Hematopoietic multipotent progenitor cell treated with erythropoietin and hydrocortisone succinate and interleukin-3 and kit ligand, for 8 days (in vitro differentiated cells): Measurements from ENCODE around the gene PPP1R18.
"Not testable (repeated sequence)": the region's sequence is repeated elsewhere in the genome, so short reads cannot be mapped to it uniquely, and the experiment has no call there.

Experiments
- DNase-seq: peaks from one replicate; pipeline ENCODE4 v3.0.0-alpha.2; 2015

Gene PPP1R18

GRCh38 chr6:30719791-30720737, 33.6 kb upstream of the PPP1R18 start, which contains the start of gene TUBB:
TSS of gene TUBB (plus strand) at chr6:30720352. CDS start at chr6:30720507, 155 bp downstream.
- peak; percentile 99 for DNase-seq

- DNase-seq: no peak
Measured at GRCh38 chr6:30719356-30719755, 32.9 kb upstream of the PPP1R18 start.

- not testable (repeated sequence) for DNase-seq
Measured at GRCh38 chr6:30717845-30718720, 31.6 kb upstream of the PPP1R18 start.

DNA sequence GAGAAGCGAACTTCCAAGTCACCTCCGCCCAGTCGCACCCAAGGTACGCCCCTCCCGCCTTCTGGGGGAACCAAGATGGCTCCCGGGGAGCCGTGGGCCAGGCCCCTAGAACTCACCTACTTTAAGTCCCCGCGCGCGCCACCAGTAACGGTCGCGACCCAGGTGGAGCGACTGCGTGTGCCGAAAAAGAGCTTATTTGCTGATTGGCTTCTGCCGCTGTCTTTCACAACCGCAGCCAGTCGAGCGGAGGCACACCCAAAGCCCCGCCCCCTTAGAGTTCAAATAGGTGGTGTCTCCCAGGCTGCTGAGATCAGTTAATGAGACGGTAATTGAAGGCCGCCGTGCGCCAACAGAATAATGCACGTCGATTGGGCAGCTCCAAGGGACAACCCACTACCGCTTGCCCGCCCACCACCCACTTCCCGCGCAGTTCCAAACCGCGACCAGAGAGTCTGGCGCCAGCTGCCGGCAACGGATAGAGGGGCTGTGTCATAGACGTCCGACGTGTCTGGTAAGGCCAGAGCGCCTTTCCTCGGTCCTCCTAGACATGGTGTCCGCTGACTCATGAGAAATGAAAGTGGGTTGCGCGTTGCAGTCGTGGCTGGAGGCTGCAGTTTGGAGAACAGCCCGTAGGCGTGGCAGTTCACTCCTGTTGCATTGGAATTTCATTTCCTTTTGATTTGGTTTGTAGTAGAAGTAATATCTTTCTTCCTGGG, 30.8 kb upstream of the PPP1R18 start, which contains the start of gene MDC1:
MDC1 (minus strand) TSS at position 153 of the 716 bp plus-strand sequence. CDS start 2,106 bp downstream, outside the sequence.
- peak; percentile 100 for DNase-seq

DNA sequence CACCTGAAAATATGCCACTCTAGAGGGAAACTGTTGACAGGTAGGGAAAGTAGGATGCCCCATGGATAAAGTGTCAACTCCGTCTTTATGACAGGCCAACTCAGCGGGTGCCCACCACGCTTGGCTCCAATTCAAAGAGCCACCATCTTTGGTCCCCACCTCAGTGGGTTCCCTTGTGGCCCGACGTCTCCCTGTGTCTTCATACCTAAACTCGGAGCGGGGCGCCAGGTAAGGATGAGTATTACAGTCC, 30.4 kb upstream of the PPP1R18 start:
- no peak for DNase-seq

GRCh38 chr6:30714263-30714662, 27.8 kb upstream of the PPP1R18 start:
- DNase-seq: no peak

DNA sequence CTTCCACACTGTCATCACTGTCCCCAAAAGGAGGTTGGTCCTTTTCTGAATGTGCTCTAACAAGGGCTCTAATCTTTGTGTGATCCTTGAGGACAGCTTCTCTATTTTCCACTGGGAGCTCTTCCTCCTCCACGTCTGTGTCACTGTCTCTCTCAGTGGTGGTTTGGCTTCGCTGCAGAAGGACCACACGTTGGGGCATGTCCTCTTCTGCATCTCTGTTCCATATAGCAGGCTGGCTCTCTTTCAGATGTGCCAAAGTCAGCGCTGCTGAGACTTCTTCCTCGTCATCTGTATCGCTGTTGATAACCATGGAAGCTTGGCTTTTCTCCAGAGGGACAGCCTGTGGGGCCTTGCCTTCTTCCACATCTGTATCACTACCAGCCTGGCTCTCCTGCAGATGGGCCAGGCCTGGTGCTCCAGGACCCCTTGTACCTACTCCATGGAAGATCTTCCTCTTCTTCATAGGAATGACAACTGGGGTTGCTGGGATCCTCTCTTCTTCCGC, 26.0 kb upstream of the PPP1R18 start:
- DNase-seq: peak; percentile 90

DNA sequence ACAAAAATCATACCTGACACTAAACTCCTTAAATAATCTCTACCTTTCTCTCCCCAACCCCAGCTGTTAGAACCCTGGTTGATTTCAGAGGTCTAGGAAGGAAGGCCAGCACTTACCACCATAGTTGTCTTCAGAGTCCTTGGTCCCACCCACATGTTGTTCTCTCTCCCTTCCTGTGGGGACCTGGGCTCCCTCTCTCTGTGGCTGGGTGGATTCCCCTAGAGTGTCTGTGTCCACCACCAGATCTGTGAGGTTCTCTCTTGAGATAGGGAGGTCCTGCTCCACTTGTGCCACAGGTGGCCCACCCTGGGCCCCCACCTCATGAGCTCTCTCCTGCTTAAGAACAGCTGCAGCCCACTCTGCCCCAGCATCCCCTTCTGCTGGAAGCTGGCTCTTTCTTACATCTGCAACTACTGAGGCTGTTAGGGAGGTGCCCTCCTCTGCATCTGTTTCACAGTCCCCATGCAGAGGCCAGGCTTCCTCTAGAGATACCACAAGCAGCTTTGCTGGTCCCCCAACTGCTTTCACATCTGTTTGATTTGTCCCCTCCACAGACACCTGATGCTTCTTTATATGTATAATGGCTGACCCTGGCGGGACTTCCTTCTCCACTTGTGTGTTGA, 25.4 kb upstream of the PPP1R18 start:
- DNase-seq: no peak

GRCh38 chr6:30709101-30709868, 22.8 kb upstream of the PPP1R18 start:
- DNase-seq: no peak

GRCh38 chr6:30707281-30707850, 20.9 kb upstream of the PPP1R18 start:
- no peak for DNase-seq

DNA sequence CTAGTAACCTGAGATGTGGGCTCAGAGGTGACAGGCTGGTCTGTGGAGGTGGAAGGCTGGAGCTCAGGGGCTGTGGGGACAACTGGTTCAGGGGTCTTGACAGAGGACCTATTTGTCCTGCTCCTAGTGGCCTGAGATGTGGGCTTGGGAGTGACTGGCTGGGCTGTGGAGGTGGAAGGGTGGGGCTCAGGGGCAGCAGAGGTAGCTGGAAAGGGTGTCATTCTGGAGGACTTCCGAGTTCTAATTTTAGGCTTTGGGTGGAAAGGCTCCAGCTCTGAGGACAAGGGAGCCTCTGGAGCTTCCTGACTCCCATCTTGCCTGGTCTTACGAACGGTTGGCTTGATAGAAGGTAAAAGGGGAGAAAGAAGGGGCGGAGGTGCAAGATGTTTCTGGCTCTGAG, 19.2 kb upstream of the PPP1R18 start:
- no peak for DNase-seq

GRCh38 chr6:30703821-30704220, 17.4 kb upstream of the PPP1R18 start:
- DNase-seq: no peak

DNA sequence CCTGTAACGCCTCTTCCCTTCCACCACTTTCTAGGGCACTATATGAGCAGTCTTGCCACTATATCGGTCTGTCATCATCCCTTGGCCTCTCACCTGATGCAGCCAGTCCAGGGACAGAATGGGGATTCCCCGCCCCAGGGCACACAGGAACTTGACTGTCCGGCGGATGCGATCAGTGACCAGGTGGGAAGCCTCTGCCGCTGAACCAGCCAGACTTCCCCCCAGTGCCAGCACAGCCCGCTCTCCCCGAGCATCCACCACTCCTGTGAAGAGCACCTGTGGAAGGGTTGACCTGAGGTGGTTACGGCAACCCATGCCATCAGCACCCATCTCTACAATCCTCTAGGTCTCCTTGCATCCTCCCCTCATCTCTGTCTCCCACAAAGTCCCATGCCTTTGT, 16.6 kb upstream of the PPP1R18 start:
- DNase-seq: no peak

- no peak for DNase-seq
Measured at GRCh38 chr6:30700340-30700739, 13.9 kb upstream of the PPP1R18 start.

GRCh38 chr6:30696432-30696831, 10.0 kb upstream of the PPP1R18 start:
- no peak for DNase-seq

GRCh38 chr6:30691208-30691847, 4.9 kb upstream of the PPP1R18 start:
- no peak for DNase-seq

- peak; percentile 83 for DNase-seq
Measured at GRCh38 chr6:30690403-30691207, 4.2 kb upstream of the PPP1R18 start, which contains the start of gene NRM. TSS of gene NRM (minus strand) at chr6:30690984. CDS start at chr6:30690974, 10 bp downstream.

DNA sequence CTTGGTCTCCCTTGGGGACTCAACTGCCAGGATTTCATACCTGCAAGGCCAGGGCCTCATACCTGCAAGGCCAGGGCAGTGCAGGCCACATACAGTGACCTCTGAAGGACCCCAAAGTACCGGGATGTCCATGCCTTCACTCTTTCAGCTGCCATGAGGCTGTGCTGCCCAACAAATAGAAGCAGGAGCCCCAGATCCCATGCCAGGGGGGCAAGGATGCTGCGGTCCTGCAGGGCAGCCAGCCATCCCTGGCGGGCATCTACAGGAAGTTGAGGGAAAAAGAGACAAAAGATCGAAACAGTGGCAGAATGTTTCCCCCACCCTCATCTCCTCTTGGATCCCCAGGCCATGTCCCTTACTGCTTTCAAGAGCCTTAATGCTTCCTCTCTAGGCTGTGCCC, 3.5 kb upstream of the PPP1R18 start:
- DNase-seq: no peak

- no peak for DNase-seq
Measured at GRCh38 chr6:30689022-30689865, 2.8 kb upstream of the PPP1R18 start.
